Glutamatergic neuron (in vitro differentiated cells): ENCODE measurements around the gene HDAC11. TPM values are rescaled to one million over a fixed set of nuclear protein-coding genes. Genes with fewer than 3 reads are reported as not detected.

ENCODE experiments used
- DNase-seq: peaks from one replicate; pipeline ENCODE4 v3.0.0; 2022
- H3K27ac Mint-ChIP-seq: one replicate; pipeline ENCODE4 v1.8.0; 2020; ENCODE audit warnings: mild to moderate bottlenecking, mixed read lengths, inconsistent platforms; ENCODE audit not compliant: unreplicated experiment
- H3K27me3 Mint-ChIP-seq: one replicate; pipeline ENCODE4 v1.8.0; 2020; ENCODE audit warnings: mild to moderate bottlenecking, moderate library complexity, mixed read lengths, inconsistent platforms; ENCODE audit not compliant: unreplicated experiment
- H3K36me3 Mint-ChIP-seq: one replicate; pipeline ENCODE4 v1.8.0; 2020; ENCODE audit warnings: mild to moderate bottlenecking, mixed read lengths, inconsistent platforms; ENCODE audit not compliant: unreplicated experiment
- H3K4me1 Mint-ChIP-seq: one replicate; pipeline ENCODE4 v1.8.0; 2020; ENCODE audit warnings: mild to moderate bottlenecking, low read depth, mixed read lengths, inconsistent platforms; ENCODE audit not compliant: unreplicated experiment
- H3K4me3 Mint-ChIP-seq: one replicate; pipeline ENCODE4 v1.8.0; 2020; ENCODE audit warnings: mild to moderate bottlenecking, mixed read lengths, inconsistent platforms; ENCODE audit not compliant: unreplicated experiment
- H3K9me3 Mint-ChIP-seq: one replicate; pipeline ENCODE4 v1.8.0; 2020; ENCODE audit warnings: mild to moderate bottlenecking, moderate library complexity, mixed read lengths, inconsistent platforms; ENCODE audit not compliant: unreplicated experiment
- total RNA-seq: library from RNA; stranded (reverse); fragmentation: NEBNext Ultra II Directional; extraction: Animal tissue kit (Norgen Biotek cat#: 25700); gene quantifications from one replicate; pipeline ENCODE4 v1.2.1, GENCODE V29; 2021; ENCODE audit not compliant: unreplicated experiment
- TF ChIP-seq, protein P1 (sequence below): fragments of 200-600 bp; sonication (generic); IDR thresholded peaks from one replicate; pipeline ENCODE4 v1.5.0; 2021; ENCODE audit not compliant: partially characterized antibody, unreplicated experiment

The HDAC11 gene
- total RNA-seq, 1 donor from 2014 or later: 19.8 TPM

DNA sequence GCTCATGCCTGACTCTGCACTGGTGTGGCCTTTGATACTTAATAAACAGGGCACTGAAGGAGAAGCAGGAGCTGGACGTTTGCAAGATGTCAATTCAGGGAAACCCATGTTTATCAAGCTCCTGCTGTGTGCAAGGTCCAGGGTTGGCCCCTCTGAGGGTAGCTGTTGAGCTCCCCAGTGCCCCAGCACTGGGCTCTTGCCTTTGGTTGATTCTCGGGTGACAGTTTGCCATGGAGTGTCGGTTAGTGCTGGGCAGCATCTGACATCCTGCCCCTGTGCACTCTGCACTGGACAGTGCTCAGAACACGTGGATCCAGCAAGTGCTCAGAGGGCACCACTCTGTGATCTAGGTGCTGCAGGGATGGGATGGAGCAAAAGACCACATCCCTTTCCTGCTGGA lies 7.3 kb downstream of the HDAC11 start:
- peaks cover 6% of the 10 kb centered on the region for H3K36me3 Mint-ChIP-seq
- peaks cover 7% of the 10 kb centered on the region for H3K4me1 Mint-ChIP-seq
- H3K27me3 Mint-ChIP-seq: peaks cover 2% of the 10 kb centered on the region
- TF ChIP-seq, protein P1, sequence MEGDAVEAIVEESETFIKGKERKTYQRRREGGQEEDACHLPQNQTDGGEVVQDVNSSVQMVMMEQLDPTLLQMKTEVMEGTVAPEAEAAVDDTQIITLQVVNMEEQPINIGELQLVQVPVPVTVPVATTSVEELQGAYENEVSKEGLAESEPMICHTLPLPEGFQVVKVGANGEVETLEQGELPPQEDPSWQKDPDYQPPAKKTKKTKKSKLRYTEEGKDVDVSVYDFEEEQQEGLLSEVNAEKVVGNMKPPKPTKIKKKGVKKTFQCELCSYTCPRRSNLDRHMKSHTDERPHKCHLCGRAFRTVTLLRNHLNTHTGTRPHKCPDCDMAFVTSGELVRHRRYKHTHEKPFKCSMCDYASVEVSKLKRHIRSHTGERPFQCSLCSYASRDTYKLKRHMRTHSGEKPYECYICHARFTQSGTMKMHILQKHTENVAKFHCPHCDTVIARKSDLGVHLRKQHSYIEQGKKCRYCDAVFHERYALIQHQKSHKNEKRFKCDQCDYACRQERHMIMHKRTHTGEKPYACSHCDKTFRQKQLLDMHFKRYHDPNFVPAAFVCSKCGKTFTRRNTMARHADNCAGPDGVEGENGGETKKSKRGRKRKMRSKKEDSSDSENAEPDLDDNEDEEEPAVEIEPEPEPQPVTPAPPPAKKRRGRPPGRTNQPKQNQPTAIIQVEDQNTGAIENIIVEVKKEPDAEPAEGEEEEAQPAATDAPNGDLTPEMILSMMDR: no peak
- H3K9me3 Mint-ChIP-seq: peaks cover 5% of the 10 kb centered on the region
- H3K27ac Mint-ChIP-seq: no peak overlapping the region
- no peak for DNase-seq
- no peak overlapping the region for H3K4me3 Mint-ChIP-seq

DNA sequence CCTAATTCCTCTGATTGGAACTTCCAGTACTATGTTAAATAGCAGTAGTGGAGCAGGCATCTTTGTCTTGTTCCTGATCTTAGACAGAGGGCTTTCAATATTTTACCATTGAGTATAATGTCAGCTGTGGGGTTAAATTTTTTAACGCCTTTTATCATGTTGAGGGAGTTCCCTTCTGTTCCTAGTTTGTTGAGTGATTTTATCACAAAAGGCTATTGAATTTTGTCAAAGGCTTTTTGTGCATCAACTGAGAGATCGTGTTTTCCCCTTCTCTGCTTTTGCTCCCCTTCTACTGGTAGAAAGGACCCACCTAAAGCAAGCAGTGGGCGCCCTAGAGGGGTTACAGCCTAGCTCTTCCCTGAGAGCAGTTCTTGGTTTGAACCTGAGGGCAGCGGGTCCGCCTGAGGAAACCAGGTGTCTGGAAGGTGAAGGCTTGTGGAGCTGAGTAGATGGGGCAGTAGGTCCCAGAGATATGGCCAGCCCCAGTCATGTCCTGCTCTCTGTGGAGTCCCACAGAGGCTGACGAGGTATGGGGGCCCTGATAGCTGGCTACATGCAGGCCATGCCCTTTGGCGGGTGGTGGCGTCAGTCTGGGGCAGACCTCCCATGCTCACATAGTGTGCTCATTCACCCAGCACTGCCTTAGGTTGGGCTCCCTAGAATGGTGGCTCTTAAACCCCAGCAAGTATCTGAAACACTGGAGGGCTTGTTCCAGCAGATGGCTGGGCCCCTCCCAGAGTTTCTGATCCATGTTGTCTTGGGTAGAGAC lies 11.3 kb downstream of the HDAC11 start:
- Mint-ChIP-seq H3K27me3 (peaks cover 2% of the 10 kb centered on the region), H3K36me3 (peaks cover 6% of the 10 kb centered on the region), H3K4me1 (peaks cover 3% of the 10 kb centered on the region), H3K4me3 (no peak overlapping the region), H3K9me3 (peaks cover 3% of the 10 kb centered on the region), H3K27ac (no peak overlapping the region)
- no peak for DNase-seq
- TF ChIP-seq, protein P1: no peak

DNA sequence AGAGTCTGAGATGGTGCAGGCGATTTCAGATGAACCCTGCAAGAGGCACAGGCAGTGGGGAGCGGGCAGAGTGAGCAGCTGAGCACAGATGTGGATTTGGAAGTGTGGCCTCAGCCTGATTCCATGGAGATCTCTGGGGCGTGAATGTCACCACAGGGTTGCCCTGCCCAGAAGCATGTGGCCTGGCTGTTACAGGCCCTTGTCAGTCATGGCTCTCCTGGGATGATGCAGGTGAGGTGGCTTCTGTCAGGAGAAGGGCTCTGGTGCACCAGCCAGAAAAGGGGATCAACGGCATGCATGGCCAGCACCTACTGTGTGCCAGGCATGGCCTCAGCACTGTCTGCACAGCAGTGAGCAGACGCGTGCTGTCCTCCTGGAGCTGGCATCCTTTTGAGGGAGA lies 11.9 kb downstream of the HDAC11 start:
- H3K4me3 Mint-ChIP-seq: no peak overlapping the region
- peaks cover 3% of the 10 kb centered on the region for H3K9me3 Mint-ChIP-seq
- H3K4me1 Mint-ChIP-seq: peaks cover 3% of the 10 kb centered on the region
- no peak for DNase-seq
- peaks cover 6% of the 10 kb centered on the region for H3K36me3 Mint-ChIP-seq
- H3K27ac Mint-ChIP-seq: no peak overlapping the region
- H3K27me3 Mint-ChIP-seq: peaks cover 2% of the 10 kb centered on the region
- TF ChIP-seq, protein P1: no peak

DNA sequence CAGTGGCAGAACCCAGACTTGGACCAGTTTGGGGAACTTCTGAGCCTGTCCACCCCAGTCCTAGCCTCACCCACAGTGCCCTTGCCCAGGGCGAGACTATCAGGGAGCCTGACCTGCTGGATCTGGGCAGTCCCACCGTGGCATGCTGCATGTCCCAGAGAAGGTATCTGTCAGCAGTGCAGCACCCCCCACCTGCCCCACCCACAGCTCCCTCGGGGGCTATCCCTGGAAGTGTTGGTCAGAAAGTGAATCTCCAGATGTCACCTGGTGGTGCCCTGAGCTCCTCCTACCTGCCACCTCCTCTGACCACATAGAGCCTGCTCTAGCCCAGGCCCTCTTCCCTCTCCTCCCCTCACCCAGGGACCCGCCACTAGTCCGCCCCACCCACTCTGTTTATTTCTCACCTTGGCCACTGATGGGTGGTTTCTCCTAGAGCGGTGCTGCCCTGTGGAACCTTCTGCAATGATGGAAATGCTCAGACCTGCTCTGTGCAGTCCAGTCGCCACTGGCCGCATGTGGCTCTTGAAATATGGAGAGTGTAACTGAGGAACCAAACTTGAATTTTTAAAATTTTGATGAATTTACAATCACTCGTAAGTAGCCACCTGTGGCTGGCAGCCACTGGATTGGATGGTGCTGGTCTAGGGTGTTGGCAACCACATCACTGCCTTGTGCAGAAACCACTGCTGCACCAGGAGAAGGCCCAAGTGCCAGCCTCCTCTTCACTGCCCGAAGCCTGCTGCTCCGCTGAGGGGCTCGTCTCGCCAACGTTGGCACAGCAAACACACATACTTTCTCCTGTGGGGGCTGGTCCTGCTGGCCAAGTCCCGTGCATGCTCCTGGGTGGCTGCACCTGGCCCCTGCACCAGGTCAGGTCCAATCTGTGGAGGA lies 13.1 kb downstream of the HDAC11 start:
- Mint-ChIP-seq H3K27me3 (peaks cover 2% of the 10 kb centered on the region), H3K9me3 (peaks cover 3% of the 10 kb centered on the region), H3K27ac (no peak overlapping the region), H3K36me3 (peaks cover 6% of the 10 kb centered on the region), H3K4me1 (peaks cover 3% of the 10 kb centered on the region), H3K4me3 (no peak overlapping the region)
- TF ChIP-seq, protein P1: no peak
- no peak for DNase-seq
